ENCODE measurements around the gene GFY. TPM values are rescaled to one million over a fixed set of nuclear protein-coding genes. Genes with fewer than 3 reads are reported as not detected.

Gene GFY
- total and polyA plus RNA-seq, 2 donors (not counting 3 experiments of a cell fraction or from before 2014, with no cell fraction given), result not detected

DNA sequence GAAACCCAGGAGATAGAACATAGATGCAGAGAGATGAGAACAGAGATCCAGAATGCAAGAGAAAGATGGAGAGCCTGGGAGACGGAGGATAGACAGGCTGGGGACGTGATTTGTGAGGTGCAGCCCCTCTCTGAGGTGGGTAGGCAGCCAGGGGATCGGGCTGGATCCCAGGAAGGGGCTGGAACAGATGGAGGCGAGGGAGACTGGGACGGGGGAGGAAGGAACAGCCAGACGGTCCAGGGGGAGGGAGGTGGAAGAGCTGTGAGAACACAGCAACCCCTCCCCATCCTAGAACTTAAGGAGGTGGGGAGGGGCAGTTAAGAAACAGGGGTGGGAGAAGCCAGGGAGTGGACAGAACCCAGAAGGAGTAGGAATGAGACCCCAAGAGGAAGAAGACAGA is 13.1 kb downstream of the GFY start:
- dilution Hi-C loops (cut with MboI; ENCODE audit: extremely low pct_ligation_motif_present, low sequenced_read_pairs), result no loop called here
- intact Hi-C loops (cut with micrococcal nuclease), result no loop called here
- CTCF ChIA-PET, result no interaction called here

More for the DNA sequence above, 13.1 kb downstream of the GFY start:
- Histone ChIP-seq H3K4me1 (ENCODE audit: control insufficient read depth, extremely low read depth, insufficient read depth, low read length) (peaks cover 3% of the 10 kb centered on the region), H3K4me2 (ENCODE audit: insufficient read depth, low read length) (no peak overlapping the region), H3K36me3 (ENCODE audit: control insufficient read depth in 2 of 2, extremely low read depth in 1 of 2, insufficient read depth in 2 of 2, low read length in 2 of 2) (no peaks in the 10 kb centered on the region), H2AFZ (ENCODE audit: low read depth, low read length) (no peak overlapping the region), H3K9ac (replicated peaks; ENCODE audit: extremely low read depth, insufficient read depth, low read length) (no peak overlapping the region), H3K27me3 (ENCODE audit: control insufficient read depth in 2 of 2, insufficient read depth in 2 of 2, low read length in 2 of 2) (peaks cover 69 to 79% of the 10 kb centered on the region in 2 experiments), H3K9me3 (replicated peaks; ENCODE audit: control insufficient read depth, insufficient read depth, low read length) (no peaks in the 10 kb centered on the region), H3K4me3 (replicated peaks in 1 of 3; ENCODE audit: insufficient read depth in 1 of 3, low read depth in 1 of 3, low read length in 3 of 3) (no peak overlapping the region), H3K79me2 (ENCODE audit: control insufficient read depth, insufficient read depth, low read length) (no peaks in the 10 kb centered on the region), H3K27ac (ENCODE audit: insufficient read depth, low read depth, low read length) (no peak overlapping the region), H3K9me1 (replicated peaks; ENCODE audit: control insufficient read depth, extremely low read depth, insufficient read depth, low read length) (no peaks in the 10 kb centered on the region), H4K20me1 (replicated peaks; ENCODE audit: control insufficient read depth, extremely low read depth, insufficient read depth, low read length) (no peaks in the 10 kb centered on the region)
- POLR2A ChIA-PET, result no interaction called here
- TF ChIP-seq POLR2AphosphoS5 (IDR thresholded peaks at IDR 0.05; ENCODE audit: insufficient read depth, low read depth, low read length) (no peak), POLR2A (IDR thresholded peaks at IDR 0.05; ENCODE audit: low read depth, low read length) (no peak), EZH2 (IDR thresholded peaks at IDR 0.05; ENCODE audit: borderline replicate concordance, low read depth, low read length, severe bottlenecking) (no peak), JUN (IDR thresholded peaks at IDR 0.05; ENCODE audit: borderline replicate concordance, insufficient read depth, insufficient read length, low read depth) (no peak), GATA2 (IDR thresholded peaks at IDR 0.05; ENCODE audit: insufficient read depth, insufficient read length, low read depth, low read length) (no peak), MYC (IDR thresholded peaks at IDR 0.05; ENCODE audit: low read depth, low read length) (no peak), FOS (IDR thresholded peaks at IDR 0.05; ENCODE audit: borderline replicate concordance, insufficient read depth, low read length) (no peak)
- TF ChIP-seq, protein P1, sequence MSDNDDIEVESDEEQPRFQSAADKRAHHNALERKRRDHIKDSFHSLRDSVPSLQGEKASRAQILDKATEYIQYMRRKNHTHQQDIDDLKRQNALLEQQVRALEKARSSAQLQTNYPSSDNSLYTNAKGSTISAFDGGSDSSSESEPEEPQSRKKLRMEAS (IDR thresholded peaks at IDR 0.05; ENCODE audit: insufficient read depth, insufficient read length), result no peak
- TF ChIP-seq, protein P2, sequence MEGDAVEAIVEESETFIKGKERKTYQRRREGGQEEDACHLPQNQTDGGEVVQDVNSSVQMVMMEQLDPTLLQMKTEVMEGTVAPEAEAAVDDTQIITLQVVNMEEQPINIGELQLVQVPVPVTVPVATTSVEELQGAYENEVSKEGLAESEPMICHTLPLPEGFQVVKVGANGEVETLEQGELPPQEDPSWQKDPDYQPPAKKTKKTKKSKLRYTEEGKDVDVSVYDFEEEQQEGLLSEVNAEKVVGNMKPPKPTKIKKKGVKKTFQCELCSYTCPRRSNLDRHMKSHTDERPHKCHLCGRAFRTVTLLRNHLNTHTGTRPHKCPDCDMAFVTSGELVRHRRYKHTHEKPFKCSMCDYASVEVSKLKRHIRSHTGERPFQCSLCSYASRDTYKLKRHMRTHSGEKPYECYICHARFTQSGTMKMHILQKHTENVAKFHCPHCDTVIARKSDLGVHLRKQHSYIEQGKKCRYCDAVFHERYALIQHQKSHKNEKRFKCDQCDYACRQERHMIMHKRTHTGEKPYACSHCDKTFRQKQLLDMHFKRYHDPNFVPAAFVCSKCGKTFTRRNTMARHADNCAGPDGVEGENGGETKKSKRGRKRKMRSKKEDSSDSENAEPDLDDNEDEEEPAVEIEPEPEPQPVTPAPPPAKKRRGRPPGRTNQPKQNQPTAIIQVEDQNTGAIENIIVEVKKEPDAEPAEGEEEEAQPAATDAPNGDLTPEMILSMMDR (IDR thresholded peaks at IDR 0.05; ENCODE audit: extremely low read depth in 1 of 2, insufficient read depth in 1 of 2, low read depth in 1 of 2, low read length in 2 of 2), result no peak
- FAIRE-seq (no peak), DNase-seq (ENCODE audit: low read depth, low spot score) (no peak)
- BruUV-seq (replicated peaks), result no TSS peak

All from endothelial cell of umbilical vein (primary cell).